Measurements from ENCODE around the gene MSANTD3.

The MSANTD3 gene

GRCh38 chr9:100479820-100480219 is 52.9 kb downstream of the MSANTD3 start:
- no peak for DNase-seq (ENCODE audit: low read depth, low spot score)
- no peak for TF ChIP-seq CTCF (IDR thresholded peaks at IDR 0.05; ENCODE audit: low read depth, low read length)
- in situ Hi-C loops (cut with HindIII; ENCODE audit: low sequenced_read_pairs) = no loop called here
- H3K4me3 ChIP-seq (ENCODE audit: low read depth, low read length) = no peak overlapping the region

GRCh38 chr9:100485196-100485595 is 58.3 kb downstream of the MSANTD3 start:
- in situ Hi-C loops (cut with HindIII; ENCODE audit: low sequenced_read_pairs) = no loop called here
- TF ChIP-seq CTCF (IDR thresholded peaks at IDR 0.05; ENCODE audit: low read depth, low read length) = no peak
- no peak for DNase-seq (ENCODE audit: low read depth, low spot score)
- H3K4me3 ChIP-seq (ENCODE audit: low read depth, low read length) = no peak overlapping the region

- no peak overlapping the region for H3K4me3 ChIP-seq (ENCODE audit: low read depth, low read length)
- in situ Hi-C loops (cut with HindIII; ENCODE audit: low sequenced_read_pairs) = no loop called here
- DNase-seq (ENCODE audit: low read depth, low spot score) = no peak
- TF ChIP-seq CTCF (IDR thresholded peaks at IDR 0.05; ENCODE audit: low read depth, low read length) = no peak
Measured at GRCh38 chr9:100486479-100487176, 59.7 kb downstream of the MSANTD3 start.

GRCh38 chr9:100488177-100488576 is 61.2 kb downstream of the MSANTD3 start:
- in situ Hi-C loops (cut with HindIII; ENCODE audit: low sequenced_read_pairs) = no loop called here
- DNase-seq (ENCODE audit: low read depth, low spot score) = no peak
- H3K4me3 ChIP-seq (ENCODE audit: low read depth, low read length) = no peak overlapping the region
- TF ChIP-seq CTCF (IDR thresholded peaks at IDR 0.05; ENCODE audit: low read depth, low read length) = no peak

GRCh38 chr9:100489836-100490235 is 62.9 kb downstream of the MSANTD3 start:
- no peak overlapping the region for H3K4me3 ChIP-seq (ENCODE audit: low read depth, low read length)
- in situ Hi-C loops (cut with HindIII; ENCODE audit: low sequenced_read_pairs) = no loop called here
- no peak for TF ChIP-seq CTCF (IDR thresholded peaks at IDR 0.05; ENCODE audit: low read depth, low read length)
- DNase-seq (ENCODE audit: low read depth, low spot score) = no peak

GRCh38 chr9:100492952-100493351 is 66.0 kb downstream of the MSANTD3 start:
- peak; percentile 41 for DNase-seq (ENCODE audit: low read depth, low spot score)
- in situ Hi-C loops (cut with HindIII; ENCODE audit: low sequenced_read_pairs) = no loop called here
- H3K4me3 ChIP-seq (ENCODE audit: low read depth, low read length) = no peak overlapping the region
- TF ChIP-seq CTCF (IDR thresholded peaks at IDR 0.05; ENCODE audit: low read depth, low read length) = peak; percentile 31

Data from astrocyte of the spinal cord (primary cell).